HEK293 (cell line): ENCODE data around the gene PRKACG.

Source experiments
- CTCF ChIA-PET: fragments of 350-600 bp; formaldehyde crosslinking; extraction: SDS; loops from one replicate; lab custom pipeline; 2021; ENCODE audit warnings: antibody characterized with exemption; lab: Yijun Ruan, JAX
- POLR2A ChIA-PET: fragments of 300-600 bp; formaldehyde crosslinking; extraction: SDS; loops from one replicate; lab custom pipeline; 2020; ENCODE audit warnings: antibody characterized with exemption, inconsistent platforms; lab: Yijun Ruan, JAX
- H3K27ac ChIP-seq: fragments of 200-500 bp; sonication (Bioruptor generic); 2 replicates; pipeline ENCODE4 v1.5.1; 2014; ENCODE audit warnings: low read depth, low read length, control low read depth, inconsistent platforms; ENCODE audit errors: extremely low read depth
- H3K36me3 ChIP-seq, 2 experiments: fragments of 200-500 bp in 1 of 2; sonication (Bioruptor generic) in 1 of 2; 1 replicate in 1 of 2; 2 replicates in 1 of 2; pipeline ENCODE4 v1.5.1; 2014 to 2017; ENCODE audit warnings: inconsistent platforms in 2 of 2, low read length in 2 of 2; ENCODE audit not compliant: control insufficient read depth in 2 of 2, insufficient read depth in 1 of 2
- H3K4me1 ChIP-seq: fragments of 200-500 bp; sonication (Bioruptor generic); 2 replicates; pipeline ENCODE4 v1.5.1; 2014; ENCODE audit warnings: mild to moderate bottlenecking, low read length, inconsistent platforms; ENCODE audit not compliant: control insufficient read depth, insufficient read depth
- H3K4me3 ChIP-seq: 2 replicates; pipeline ENCODE4 v1.5.1; 2011; ENCODE audit warnings: low read depth, mild to moderate bottlenecking, control low read depth, low read length, moderate library complexity
- H3K9me3 ChIP-seq: fragments of 200-500 bp; sonication (Bioruptor generic); 2 replicates; pipeline ENCODE4 v1.5.1; 2014; ENCODE audit warnings: low read depth, low read length, inconsistent platforms; ENCODE audit not compliant: control insufficient read depth, insufficient read depth
- AEBP2 ChIP-seq: fragments of 450-650 bp; formaldehyde crosslinking; IDR thresholded peaks from 2 replicates; pipeline ENCODE4 v1.5.1; 2016; ENCODE audit warnings: missing biosample characterization, missing genetic modification characterization, borderline replicate concordance
- BCL6B ChIP-seq: fragments of 450-650 bp; formaldehyde crosslinking; IDR thresholded peaks from 2 replicates; pipeline ENCODE4 v1.5.1; 2017; ENCODE audit warnings: missing biosample characterization, missing genetic modification characterization
- GLIS1 ChIP-seq: fragments of 450-650 bp; formaldehyde crosslinking; IDR thresholded peaks from 2 replicates; pipeline ENCODE4 v1.5.1; 2016; ENCODE audit warnings: missing biosample characterization, missing genetic modification characterization
- GLIS2 ChIP-seq: fragments of 450-650 bp; formaldehyde crosslinking; IDR thresholded peaks from 2 replicates; pipeline ENCODE4 v1.5.1; 2016; ENCODE audit warnings: missing biosample characterization, missing genetic modification characterization
- OVOL3 ChIP-seq: fragments of 450-650 bp; formaldehyde crosslinking; IDR thresholded peaks from 2 replicates; pipeline ENCODE4 v1.5.1; 2016; ENCODE audit warnings: missing biosample characterization, missing genetic modification characterization
- PRDM6 ChIP-seq: fragments of 450-650 bp; formaldehyde crosslinking; IDR thresholded peaks from 2 replicates; pipeline ENCODE4 v1.5.1; 2017; ENCODE audit warnings: missing biosample characterization, missing genetic modification characterization
- SP7 ChIP-seq: fragments of 450-650 bp; formaldehyde crosslinking; IDR thresholded peaks from 2 replicates; pipeline ENCODE4 v1.5.1; 2016; ENCODE audit warnings: missing biosample characterization, missing genetic modification characterization
- ZBTB17 ChIP-seq: fragments of 450-650 bp; formaldehyde crosslinking; IDR thresholded peaks from 2 replicates; pipeline ENCODE4 v1.5.1; 2016; ENCODE audit warnings: missing biosample characterization, missing genetic modification characterization
- ZIC2 ChIP-seq: fragments of 450-650 bp; formaldehyde crosslinking; IDR thresholded peaks from 2 replicates; pipeline ENCODE4 v1.5.1; 2016; ENCODE audit warnings: missing biosample characterization, missing genetic modification characterization
- ZNF155 ChIP-seq: fragments of 450-650 bp; formaldehyde crosslinking; IDR thresholded peaks from 2 replicates; pipeline ENCODE4 v1.5.1; 2016; ENCODE audit warnings: missing biosample characterization, missing genetic modification characterization
- ZNF157 ChIP-seq: fragments of 450-650 bp; formaldehyde crosslinking; IDR thresholded peaks from 2 replicates; pipeline ENCODE4 v1.5.1; 2016; ENCODE audit warnings: missing biosample characterization, missing genetic modification characterization
- ZNF175 ChIP-seq: fragments of 450-650 bp; formaldehyde crosslinking; IDR thresholded peaks from 2 replicates; pipeline ENCODE4 v1.5.1; 2016; ENCODE audit warnings: missing biosample characterization, missing genetic modification characterization
- ZNF221 ChIP-seq: fragments of 450-650 bp; formaldehyde crosslinking; IDR thresholded peaks from 2 replicates; pipeline ENCODE4 v1.5.1; 2017; ENCODE audit warnings: missing biosample characterization, missing genetic modification characterization, borderline replicate concordance
- ZNF239 ChIP-seq: fragments of 450-650 bp; formaldehyde crosslinking; IDR thresholded peaks from 2 replicates; pipeline ENCODE4 v1.5.1; 2016; ENCODE audit warnings: missing biosample characterization, missing genetic modification characterization
- ZNF24 ChIP-seq: fragments of 450-650 bp; formaldehyde crosslinking; IDR thresholded peaks from 2 replicates; pipeline ENCODE4 v1.5.1; 2016; ENCODE audit warnings: missing biosample characterization, missing genetic modification characterization
- ZNF266 ChIP-seq: fragments of 450-650 bp; formaldehyde crosslinking; IDR thresholded peaks from 2 replicates; pipeline ENCODE4 v1.5.1; 2016; ENCODE audit warnings: missing biosample characterization, missing genetic modification characterization, low read depth
- ZNF292 ChIP-seq: fragments of 450-650 bp; formaldehyde crosslinking; IDR thresholded peaks from 2 replicates; pipeline ENCODE4 v1.5.1; 2016; ENCODE audit warnings: low read depth, missing biosample characterization, missing genetic modification characterization, borderline replicate concordance
- ZNF341 ChIP-seq: fragments of 450-650 bp; formaldehyde crosslinking; IDR thresholded peaks from 2 replicates; pipeline ENCODE4; 2016; ENCODE audit warnings: low read depth, missing biosample characterization, missing genetic modification characterization
- ZNF366 ChIP-seq: fragments of 450-650 bp; formaldehyde crosslinking; conservative IDR thresholded peaks from 2 replicates; pipeline ENCODE4 v1.5.1; 2016; ENCODE audit warnings: missing biosample characterization, missing genetic modification characterization
- ZNF37A ChIP-seq: fragments of 450-650 bp; IDR thresholded peaks from 2 replicates; pipeline ENCODE4 v1.5.1; 2018; ENCODE audit warnings: missing biosample characterization, missing genetic modification characterization
- ZNF488 ChIP-seq: fragments of 450-650 bp; formaldehyde crosslinking; IDR thresholded peaks from 2 replicates; pipeline ENCODE4 v1.5.1; 2016; ENCODE audit warnings: missing biosample characterization, missing genetic modification characterization
- ZNF529 ChIP-seq: fragments of 450-650 bp; formaldehyde crosslinking; IDR thresholded peaks from 2 replicates; pipeline ENCODE4 v1.5.1; 2017; ENCODE audit warnings: missing genetic modification characterization, missing biosample characterization; ENCODE audit not compliant: insufficient replicate concordance
- ZNF544 ChIP-seq: fragments of 450-650 bp; formaldehyde crosslinking; IDR thresholded peaks from 2 replicates; pipeline ENCODE4 v1.5.0; 2017; ENCODE audit warnings: missing biosample characterization, missing genetic modification characterization
- ZNF621 ChIP-seq: fragments of 450-650 bp; formaldehyde crosslinking; IDR thresholded peaks from 2 replicates; pipeline ENCODE4 v1.5.1; 2017; ENCODE audit warnings: missing biosample characterization, missing genetic modification characterization
- ZNF624 ChIP-seq: fragments of 450-650 bp; formaldehyde crosslinking; IDR thresholded peaks from 2 replicates; pipeline ENCODE4 v1.5.1; 2017; ENCODE audit warnings: missing biosample characterization, missing genetic modification characterization
- ZNF785 ChIP-seq: fragments of 450-650 bp; formaldehyde crosslinking; IDR thresholded peaks from 2 replicates; pipeline ENCODE4 v1.5.1; 2016; ENCODE audit warnings: missing biosample characterization, missing genetic modification characterization
- ZSCAN23 ChIP-seq: fragments of 450-650 bp; formaldehyde crosslinking; IDR thresholded peaks from 2 replicates; pipeline ENCODE4 v1.5.1; 2016; ENCODE audit warnings: missing biosample characterization, missing genetic modification characterization
- ZSCAN5A ChIP-seq: fragments of 450-650 bp; formaldehyde crosslinking; IDR thresholded peaks from 2 replicates; pipeline ENCODE4 v1.5.1; 2016; ENCODE audit warnings: missing biosample characterization, missing genetic modification characterization

The PRKACG gene

GRCh38 chr9:69049094-69049493 is 35.2 kb upstream of the PRKACG start (continued):
- no peak for TF ChIP-seq ZNF341 (tag by site-specific recombination)
- no peak for TF ChIP-seq ZNF624 (tag by site-specific recombination)
- TF ChIP-seq ZNF239 (tag by site-specific recombination): no peak
- TF ChIP-seq ZNF266: no peak
- no peak for TF ChIP-seq SP7
- TF ChIP-seq ZSCAN23: no peak
- no peak for TF ChIP-seq ZNF157 (tag by site-specific recombination)
- no peak for TF ChIP-seq ZNF785 (tag by site-specific recombination)

- no peak overlapping the region for H3K27ac ChIP-seq
These were observed 33.5 kb upstream of the PRKACG start for GRCh38 chr9:69047371-69047770.

GRCh38 chr9:69046723-69047122 is 32.8 kb upstream of the PRKACG start:
- Histone ChIP-seq H3K9me3 (no peaks in the 10 kb centered on the region), H3K4me3 (no peak overlapping the region), H3K27ac (no peak overlapping the region), H3K36me3 (peaks cover 0 to 43% of the 10 kb centered on the region in 2 experiments; a peak in 2 of 3 replicates), H3K4me1 (peaks cover 3% of the 10 kb centered on the region; the same call in 1 of the 2 replicates)
- CTCF ChIA-PET: interaction anchor here (2.6 kb wide), 1 partner anchor 146 kb away, joined by 12 read pairs; no protein-coding TSS in a partner anchor
- TF ChIP-seq ZNF221 (no peak), GLIS1 (tag by site-specific recombination) (no peak), ZIC2 (tag by site-specific recombination) (no peak), GLIS2 (tag by site-specific recombination) (no peak), PRDM6 (tag by site-specific recombination) (no peak), ZNF37A (tag by site-specific recombination) (no peak), ZNF488 (tag by site-specific recombination) (no peak), BCL6B (tag by site-specific recombination) (no peak), ZNF544 (tag by site-specific recombination) (no peak), ZNF366 (no peak), ZNF292 (no peak), ZNF175 (tag by site-specific recombination) (no peak), ZNF621 (no peak), ZBTB17 (tag by site-specific recombination) (no peak), ZNF529 (tag by site-specific recombination) (no peak), ZSCAN5A (tag by site-specific recombination) (no peak)
- POLR2A ChIA-PET: no interaction called here

More at GRCh38 chr9:69047371-69047770, 33.5 kb upstream of the PRKACG start:
- Histone ChIP-seq H3K9me3 (no peaks in the 10 kb centered on the region), H3K4me1 (peaks cover 3% of the 10 kb centered on the region; the same call in 1 of the 2 replicates), H3K36me3 (peaks cover 0 to 43% of the 10 kb centered on the region in 2 experiments; a peak in 2 of 3 replicates), H3K4me3 (no peak overlapping the region)
- ChIA-PET CTCF (interaction anchor here (1.1 to 13.2 kb wide), 3 partner anchors 9 to 148 kb away, joined by 4 to 209 read pairs (median 5); no protein-coding TSS in a partner anchor), POLR2A (interaction anchor here (0.6 kb wide), 1 partner anchor 50 kb away, joined by 10 read pairs; no protein-coding TSS in a partner anchor)
- TF ChIP-seq OVOL3 (tag by site-specific recombination) (no peak), ZNF155 (tag by site-specific recombination) (no peak), AEBP2 (tag by site-specific recombination) (no peak), ZNF24 (no peak)
